Endothelial cell of umbilical vein (primary cell): Measurements from ENCODE around the gene MAP1LC3B. TPM values are rescaled to one million over a fixed set of nuclear protein-coding genes. Genes with fewer than 3 reads are reported as not detected.

ENCODE experiments used
- BruUV-seq: library from RNA; stranded (reverse); fragments of 400-500 nt; replicated peaks from 2 replicates; lab custom pipeline; 2021; lab: Mats Ljungman, UMichigan
- CTCF ChIA-PET: fragments of 300-600, 350-600 bp; sonication (Branson Sonifier 250); formaldehyde crosslinking; loops from one replicate; lab custom pipeline; 2021; ENCODE audit warnings: antibody characterized with exemption, inconsistent platforms; lab: Charles Lee
- POLR2A ChIA-PET: fragments of 300-600, 350-600 bp; sonication (Branson Sonifier 250); formaldehyde crosslinking; loops from one replicate; lab custom pipeline; 2021; ENCODE audit warnings: antibody characterized with exemption, inconsistent platforms; lab: Charles Lee
- DNase-seq: peaks from one replicate; pipeline ENCODE4 v3.0.0-alpha.2; 2011; ENCODE audit warnings: low read depth, low spot score
- FAIRE-seq: peaks from 2 replicates; lab custom pipeline; 2011; peaks lifted over from hg19 to GRCh38; lab: Jason Lieb, UNC
- H2AFZ ChIP-seq: 2 replicates; pipeline ENCODE4 v1.6.0; 2012; ENCODE audit warnings: low read depth, low read length, control low read depth, inconsistent platforms
- H3K27ac ChIP-seq: 2 replicates; pipeline ENCODE4 v1.5.1; 2011; ENCODE audit warnings: low read depth, mild to moderate bottlenecking, control low read depth, low read length, moderate library complexity; ENCODE audit not compliant: insufficient read depth
- H3K27me3 ChIP-seq, 2 experiments: 2 replicates each; pipeline versions ENCODE4 v1.6.0 to v1.6.1; 2011; ENCODE audit warnings: low read length in 2 of 2, mixed read lengths in 1 of 2; ENCODE audit not compliant: control insufficient read depth in 2 of 2, insufficient read depth in 2 of 2
- H3K36me3 ChIP-seq, 2 experiments: 2 replicates in 1 of 2; 3 replicates in 1 of 2; pipeline ENCODE4 v1.5.1; 2011; ENCODE audit warnings: low read length in 2 of 2, mild to moderate bottlenecking in 1 of 2, moderate library complexity in 1 of 2; ENCODE audit not compliant: control insufficient read depth in 2 of 2, insufficient read depth in 2 of 2; ENCODE audit errors: extremely low read depth in 1 of 2
- H3K4me1 ChIP-seq: 3 replicates; pipeline ENCODE4 v1.5.1; 2011; ENCODE audit warnings: mild to moderate bottlenecking, low read length; ENCODE audit not compliant: control insufficient read depth, insufficient read depth; ENCODE audit errors: extremely low read depth
- H3K4me2 ChIP-seq: 2 replicates; pipeline ENCODE4 v1.6.1; 2011; ENCODE audit warnings: low read length, control low read depth, mixed read lengths; ENCODE audit not compliant: insufficient read depth
- H3K4me3 ChIP-seq, 3 experiments: fragments of 200-600 bp in 1 of 3; sonication (generic), shearing (Covaris generic) in 1 of 3; replicated peaks in 1 of 3; 2 replicates each; pipeline ENCODE4 v1.5.1; 2011 to 2016; ENCODE audit warnings: control low read depth in 3 of 3, low read length in 3 of 3, mild to moderate bottlenecking in 2 of 3, inconsistent platforms in 1 of 3, low read depth in 1 of 3, moderate library complexity in 1 of 3; ENCODE audit not compliant: insufficient read depth in 1 of 3
- H3K79me2 ChIP-seq: 2 replicates; pipeline ENCODE4 v1.6.0; 2012; ENCODE audit warnings: low read length, inconsistent platforms; ENCODE audit not compliant: control insufficient read depth, insufficient read depth
- H3K9ac ChIP-seq: replicated peaks from 2 replicates; pipeline ENCODE3; 2011; ENCODE audit warnings: low read length, control low read depth; ENCODE audit not compliant: insufficient read depth; ENCODE audit errors: extremely low read depth
- H3K9me1 ChIP-seq: replicated peaks from 3 replicates; pipeline ENCODE4 v1.6.0; 2011; ENCODE audit warnings: mild to moderate bottlenecking, low read length; ENCODE audit not compliant: control insufficient read depth, insufficient read depth; ENCODE audit errors: extremely low read depth
- H3K9me3 ChIP-seq: replicated peaks from 2 replicates; pipeline ENCODE4 v1.5.1; 2012; ENCODE audit warnings: low read length, inconsistent platforms; ENCODE audit not compliant: control insufficient read depth, insufficient read depth
- H4K20me1 ChIP-seq: replicated peaks from 2 replicates; pipeline ENCODE3; 2011; ENCODE audit warnings: mild to moderate bottlenecking, low read length; ENCODE audit not compliant: control insufficient read depth, insufficient read depth; ENCODE audit errors: extremely low read depth
- CTCF ChIP-seq, 2 donors: IDR thresholded peaks; 1 replicate in 1 of 2; 2 replicates in 1 of 2; pipeline ENCODE4 v1.5.1; 2011; ENCODE audit warnings: low read length in 2 of 2, mild to moderate bottlenecking in 2 of 2, moderate library complexity in 2 of 2, control low read depth in 1 of 2, inconsistent platforms in 1 of 2, low read depth in 1 of 2; ENCODE audit not compliant: insufficient read depth in 1 of 2; ENCODE audit errors: extremely low read depth in 1 of 2
- EZH2 ChIP-seq: IDR thresholded peaks from 2 replicates; pipeline ENCODE4 v1.6.1; 2012; ENCODE audit warnings: borderline replicate concordance, low read depth, mild to moderate bottlenecking, moderate library complexity, low read length, inconsistent platforms; ENCODE audit not compliant: severe bottlenecking
- FOS ChIP-seq: IDR thresholded peaks from 2 replicates; pipeline ENCODE4 v1.6.1; 2011; ENCODE audit warnings: mild to moderate bottlenecking, low read length, moderate library complexity, borderline replicate concordance; ENCODE audit not compliant: insufficient read depth
- GATA2 ChIP-seq: IDR thresholded peaks from 2 replicates; pipeline ENCODE4 v1.7.0; 2011; ENCODE audit warnings: low read depth, mild to moderate bottlenecking, moderate library complexity, mixed read lengths, low read length; ENCODE audit not compliant: insufficient read length, insufficient read depth
- JUN ChIP-seq: IDR thresholded peaks from 2 replicates; pipeline ENCODE4 v1.6.1; 2011; ENCODE audit warnings: borderline replicate concordance, low read depth; ENCODE audit not compliant: insufficient read length, insufficient read depth
- MAX ChIP-seq: IDR thresholded peaks from 2 replicates; pipeline ENCODE4 v1.6.1; 2011; ENCODE audit not compliant: insufficient read depth, insufficient read length
- MYC ChIP-seq: IDR thresholded peaks from one replicate; pipeline ENCODE4 v1.6.1; 2011; ENCODE audit warnings: mild to moderate bottlenecking, low read depth, low read length
- POLR2A ChIP-seq: IDR thresholded peaks from 2 replicates; pipeline ENCODE4 v1.6.1; 2012; ENCODE audit warnings: low read depth, mild to moderate bottlenecking, control low read depth, low read length
- POLR2AphosphoS5 ChIP-seq: IDR thresholded peaks from 2 replicates; pipeline ENCODE4 v1.6.1; 2012; ENCODE audit warnings: low read depth, mild to moderate bottlenecking, control low read depth, low read length, moderate library complexity; ENCODE audit not compliant: insufficient read depth
- dilution Hi-C: fragments of 300-500 bp; cut with MboI; formaldehyde crosslinking; loops from one replicate; pipeline ENCODE4 v1.15.0; 2019; ENCODE audit warnings: low sequenced_read_pairs; ENCODE audit not compliant: extremely low pct_ligation_motif_present
- intact Hi-C: fragments of 100-400 bp; cut with micrococcal nuclease; formaldehyde crosslinking; loops from one replicate; pipeline ENCODE4 v1.10.0; 2022
- polyA plus RNA-seq, 4 experiments: library from polyadenylated mRNA; depleted of rRNA in 3 of 4; stranded (reverse) in 3 of 4; unstranded in 1 of 4; fragments of >200 nt; gene quantifications; 2 replicates each; pipeline versions ENCODE4 v1.2.1 to v1.2.3, GENCODE V29; 2011 to 2012; ENCODE audit warnings: missing spikeins in 1 of 4
- total RNA-seq: library from RNA; stranded (reverse); gene quantifications from 2 replicates; pipeline ENCODE4 v1.2.3, GENCODE V29; 2021

The MAP1LC3B gene
- total and polyA plus RNA-seq, 2 donors (not counting 3 experiments of a cell fraction or from before 2014, with no cell fraction given) = 40.7 to 99.9 TPM

GRCh38 chr16:87441886-87442580, 49.9 kb downstream of the MAP1LC3B start:
- Histone ChIP-seq H3K4me2 (no peak overlapping the region), H3K27me3 (no peaks in the 10 kb centered on the region), H3K4me3 (no peak overlapping the region), H3K27ac (no peak overlapping the region), H3K36me3 (peaks cover 0 to 3% of the 10 kb centered on the region in 2 experiments), H2AFZ (no peak overlapping the region), H3K9ac (no peak overlapping the region), H4K20me1 (no peaks in the 10 kb centered on the region), H3K4me1 (no peaks in the 10 kb centered on the region), H3K9me3 (no peaks in the 10 kb centered on the region), H3K79me2 (peaks cover 4% of the 10 kb centered on the region), H3K9me1 (no peaks in the 10 kb centered on the region)
- POLR2A ChIA-PET = no interaction called here
- FAIRE-seq = peak; percentile 37
- dilution Hi-C loops = no loop called here
- TF ChIP-seq JUN = no peak
- no peak for TF ChIP-seq POLR2AphosphoS5
- no peak for TF ChIP-seq CTCF (IDR thresholded peaks at IDR 0.05; ENCODE audit: extremely low read depth in 1 of 2, insufficient read depth in 1 of 2, low read depth in 1 of 2, low read length in 2 of 2)
- no peak for TF ChIP-seq FOS
- no peak for TF ChIP-seq MYC
- TF ChIP-seq POLR2A = no peak
- TF ChIP-seq MAX = no peak
- no peak for TF ChIP-seq EZH2
- TF ChIP-seq GATA2 = no peak
- intact Hi-C loops = no loop called here
- no peak for DNase-seq
- no TSS peak for BruUV-seq
- CTCF ChIA-PET = no interaction called here
